ENCODE measurements around the gene HHAT.

DNA sequence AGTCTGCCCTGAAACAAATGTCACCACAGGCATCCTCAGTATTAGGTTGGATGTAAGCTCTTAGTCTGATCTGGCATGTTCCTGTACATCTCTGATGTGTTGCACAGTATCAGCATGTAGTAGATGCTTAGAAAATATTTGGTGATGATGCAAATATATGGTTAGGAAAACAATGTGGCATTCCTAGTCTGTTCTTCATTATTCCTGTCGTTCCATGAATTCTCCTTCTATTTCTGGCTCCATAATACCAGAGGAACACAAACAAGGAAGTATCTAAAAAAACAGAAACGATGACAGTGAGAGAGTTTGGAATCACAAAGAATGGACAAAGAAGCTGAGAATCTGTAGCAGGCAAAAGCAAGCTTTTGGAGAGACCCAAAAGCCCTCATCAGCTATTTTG, 236.6 kb downstream of the HHAT start:
- TF ChIP-seq, protein P1, sequence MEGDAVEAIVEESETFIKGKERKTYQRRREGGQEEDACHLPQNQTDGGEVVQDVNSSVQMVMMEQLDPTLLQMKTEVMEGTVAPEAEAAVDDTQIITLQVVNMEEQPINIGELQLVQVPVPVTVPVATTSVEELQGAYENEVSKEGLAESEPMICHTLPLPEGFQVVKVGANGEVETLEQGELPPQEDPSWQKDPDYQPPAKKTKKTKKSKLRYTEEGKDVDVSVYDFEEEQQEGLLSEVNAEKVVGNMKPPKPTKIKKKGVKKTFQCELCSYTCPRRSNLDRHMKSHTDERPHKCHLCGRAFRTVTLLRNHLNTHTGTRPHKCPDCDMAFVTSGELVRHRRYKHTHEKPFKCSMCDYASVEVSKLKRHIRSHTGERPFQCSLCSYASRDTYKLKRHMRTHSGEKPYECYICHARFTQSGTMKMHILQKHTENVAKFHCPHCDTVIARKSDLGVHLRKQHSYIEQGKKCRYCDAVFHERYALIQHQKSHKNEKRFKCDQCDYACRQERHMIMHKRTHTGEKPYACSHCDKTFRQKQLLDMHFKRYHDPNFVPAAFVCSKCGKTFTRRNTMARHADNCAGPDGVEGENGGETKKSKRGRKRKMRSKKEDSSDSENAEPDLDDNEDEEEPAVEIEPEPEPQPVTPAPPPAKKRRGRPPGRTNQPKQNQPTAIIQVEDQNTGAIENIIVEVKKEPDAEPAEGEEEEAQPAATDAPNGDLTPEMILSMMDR (IDR thresholded peaks at IDR 0.05): no peak
- no peak for TF ChIP-seq POLR2A (IDR thresholded peaks at IDR 0.05)
- no peak for TF ChIP-seq POLR2AphosphoS5 (IDR thresholded peaks at IDR 0.05)
